NB4 (cell line): ENCODE data around the gene PTCH1.

Experiments
- DNase-seq: peaks from one replicate; pipeline ENCODE4 v3.0.0; 2010; ENCODE audit warnings: low read depth
- H3K4me3 ChIP-seq: one replicate; pipeline ENCODE4 v1.5.1; 2011; ENCODE audit warnings: mild to moderate bottlenecking, low read depth, low read length, moderate library complexity
- CTCF ChIP-seq: IDR thresholded peaks from one replicate; pipeline ENCODE4 v1.5.1; 2012; ENCODE audit warnings: low read depth, low read length
- MAX ChIP-seq: IDR thresholded peaks from 2 replicates; pipeline ENCODE4 v1.6.1; 2011; ENCODE audit warnings: low read depth, low read length
- MYC ChIP-seq: IDR thresholded peaks from 2 replicates; pipeline ENCODE4 v1.6.1; 2011; ENCODE audit warnings: low read depth, low read length
- POLR2A ChIP-seq: IDR thresholded peaks from 2 replicates; pipeline ENCODE4 v1.6.1; 2011; ENCODE audit warnings: mild to moderate bottlenecking; ENCODE audit not compliant: insufficient read length; ENCODE audit errors: extremely low read depth

Gene PTCH1

GRCh38 chr9:95552814-95553546 lies 36.2 kb upstream of the PTCH1 start:
- no peak overlapping the region for H3K4me3 ChIP-seq
- no peak for DNase-seq
- TF ChIP-seq MAX: no peak
- TF ChIP-seq CTCF: no peak
- TF ChIP-seq POLR2A: no peak
- no peak for TF ChIP-seq MYC

- DNase-seq: no peak
- no peak overlapping the region for H3K4me3 ChIP-seq
- TF ChIP-seq MYC (no peak), POLR2A (no peak), CTCF (no peak), MAX (no peak)
Measured at GRCh38 chr9:95552255-95552654, 35.5 kb upstream of the PTCH1 start.

- TF ChIP-seq MAX (no peak), MYC (no peak), POLR2A (no peak), CTCF (no peak)
- H3K4me3 ChIP-seq: no peak overlapping the region
- no peak for DNase-seq
Measured at GRCh38 chr9:95551406-95551805, 34.6 kb upstream of the PTCH1 start.

GRCh38 chr9:95545831-95546567 lies 29.2 kb upstream of the PTCH1 start:
- DNase-seq: no peak
- no peak overlapping the region for H3K4me3 ChIP-seq
- TF ChIP-seq CTCF (no peak), MAX (no peak), MYC (no peak), POLR2A (no peak)

- no peak for TF ChIP-seq MYC
- no peak for TF ChIP-seq POLR2A
- TF ChIP-seq CTCF: no peak
- TF ChIP-seq MAX: no peak
- no peak for DNase-seq
- H3K4me3 ChIP-seq: no peak overlapping the region
Measured at GRCh38 chr9:95533996-95534680, 17.4 kb upstream of the PTCH1 start.
